NT2/D1 (cell line): ENCODE results near the gene SEL1L3.

Source experiments
- SUZ12 ChIP-seq: IDR thresholded peaks from 2 replicates; pipeline ENCODE4 v1.6.1; 2011; ENCODE audit not compliant: insufficient read length, insufficient read depth; ENCODE audit errors: extremely low read depth
- ZNF274 ChIP-seq: IDR thresholded peaks from 2 replicates; pipeline ENCODE4 v1.6.1; 2011; ENCODE audit warnings: mild to moderate bottlenecking, low read depth, low read length

GRCh38 chr4:25750874-25751273 lies 111.9 kb downstream of the SEL1L3 start:
- TF ChIP-seq SUZ12: no peak
- TF ChIP-seq ZNF274: no peak
